OCI-LY7 (cell line): ENCODE measurements around the gene PARG. TPM values are rescaled to one million over a fixed set of nuclear protein-coding genes. Genes with fewer than 3 reads are reported as not detected.
"Not testable (repeated sequence)": the region's sequence is repeated elsewhere in the genome, so short reads cannot be mapped to it uniquely, and the experiment has no call there.

Experiments
- BruUV-seq: library from RNA; stranded (reverse); fragments of 400-500 nt; replicated peaks from 2 replicates; lab custom pipeline; 2021; lab: Mats Ljungman, UMichigan
- CTCF ChIA-PET: fragments of 300-600 bp; sonication (Branson Sonifier 250); formaldehyde crosslinking; loops from one replicate; lab custom pipeline; 2022; ENCODE audit warnings: antibody characterized with exemption; ENCODE audit not compliant: unreplicated experiment; lab: Charles Lee
- POLR2A ChIA-PET: fragments of 300-600 bp; sonication (Branson Sonifier 250); formaldehyde crosslinking; loops from one replicate; lab custom pipeline; 2022; ENCODE audit warnings: antibody characterized with exemption; lab: Charles Lee
- DNase-seq: peaks from one replicate; pipeline ENCODE4 v3.0.0-alpha.2; 2015; ENCODE audit warnings: low spot score
- H2AFZ ChIP-seq: fragments of 200-600 bp; sonication (generic), shearing (Covaris generic); 2 replicates; pipeline ENCODE4 v1.6.1; 2014; ENCODE audit warnings: mild to moderate bottlenecking, antibody characterized with exemption, low read length, moderate library complexity
- H3K27ac ChIP-seq: fragments of 200-600 bp; sonication (generic); 2 replicates; pipeline ENCODE4 v1.5.1; 2014; ENCODE audit warnings: mixed run types, low read depth, mild to moderate bottlenecking, moderate library complexity, low read length, inconsistent platforms; ENCODE audit not compliant: poor library complexity, severe bottlenecking
- H3K36me3 ChIP-seq: fragments of 200-600 bp; sonication (generic); 2 replicates; pipeline ENCODE4 v1.6.1; 2014; ENCODE audit warnings: mild to moderate bottlenecking, antibody characterized with exemption, low read length, moderate library complexity, mixed read lengths; ENCODE audit not compliant: insufficient read depth
- H3K4me1 ChIP-seq: fragments of 200-600 bp; sonication (generic); 2 replicates; pipeline ENCODE4 v1.5.1; 2014; ENCODE audit warnings: mild to moderate bottlenecking, low read length; ENCODE audit not compliant: insufficient read depth, poor library complexity, severe bottlenecking
- H3K4me2 ChIP-seq: fragments of 200-600 bp; sonication (generic); 2 replicates; pipeline ENCODE4 v1.6.1; 2014; ENCODE audit warnings: mild to moderate bottlenecking, low read length
- H3K4me3 ChIP-seq: fragments of 200-600 bp; sonication (generic); 2 replicates; pipeline ENCODE4 v1.5.1; 2014; ENCODE audit warnings: mild to moderate bottlenecking, low read depth, low read length; ENCODE audit not compliant: poor library complexity, severe bottlenecking
- H3K79me2 ChIP-seq: fragments of 200-600 bp; sonication (generic); 2 replicates; pipeline ENCODE4 v1.6.1; 2016; ENCODE audit warnings: low read depth, mild to moderate bottlenecking, low read length, moderate library complexity, mixed read lengths; ENCODE audit not compliant: insufficient read depth
- H3K9me2 ChIP-seq: fragments of 200-600 bp; sonication (generic); 2 replicates; pipeline ENCODE4 v1.6.1; 2016; ENCODE audit warnings: mild to moderate bottlenecking, low read length, mixed read lengths; ENCODE audit not compliant: insufficient read depth
- H3K9me3 ChIP-seq: fragments of 200-600 bp; sonication (generic); 2 replicates; pipeline ENCODE4 v1.6.1; 2014; ENCODE audit warnings: mild to moderate bottlenecking, mixed run types, low read length, mixed read lengths
- H4K20me1 ChIP-seq: fragments of 200-600 bp; sonication (generic); 2 replicates; pipeline ENCODE4 v1.6.1; 2014; ENCODE audit warnings: mild to moderate bottlenecking, antibody characterized with exemption, low read length, moderate library complexity, mixed read lengths; ENCODE audit not compliant: insufficient read depth
- CTCF ChIP-seq: fragments of 200-600 bp; sonication (generic); conservative IDR thresholded peaks from 2 replicates; pipeline ENCODE4 v1.5.1; 2014; ENCODE audit warnings: mild to moderate bottlenecking, antibody characterized with exemption, low read length, moderate library complexity, mixed read lengths
- EZH2phosphoT487 ChIP-seq: fragments of 200-600 bp; sonication (generic); IDR thresholded peaks from 2 replicates; pipeline ENCODE4 v1.6.1; 2018; ENCODE audit warnings: low read depth, borderline replicate concordance, mild to moderate bottlenecking, mixed run types, antibody characterized with exemption, low read length, moderate library complexity, mixed read lengths
- intact Hi-C: fragments of 100-400 bp; cut with micrococcal nuclease; formaldehyde crosslinking; loops from one replicate; pipeline ENCODE4 v1.10.0; 2022; ENCODE audit not compliant: unreplicated experiment
- total RNA-seq, 2 experiments: library from RNA; depleted of rRNA in 1 of 2; stranded (reverse); fragments of >200 nt in 1 of 2; shearing (Covaris generic) in 1 of 2; gene quantifications; 2 replicates each; pipeline ENCODE4 v1.2.3, GENCODE V29; 2014 to 2022

The PARG gene
- total RNA-seq, 2 experiments from 2014 or later: 40.5 to 46.9 TPM

GRCh38 chr10:49776851-49777250 is 165.0 kb downstream of the PARG start:
- DNase-seq: no peak
- intact Hi-C loops: no loop called here
- BruUV-seq: no TSS peak
- Histone ChIP-seq H3K79me2 (no peaks in the 10 kb centered on the region), H3K4me3 (no peak overlapping the region), H3K9me3 (no peaks in the 10 kb centered on the region), H3K27ac (no peak overlapping the region), H4K20me1 (no peaks in the 10 kb centered on the region), H2AFZ (no peak overlapping the region), H3K4me1 (peaks cover 8% of the 10 kb centered on the region), H3K36me3 (no peaks in the 10 kb centered on the region), H3K9me2 (no peaks in the 10 kb centered on the region), H3K4me2 (no peak overlapping the region)
- ChIA-PET CTCF (no interaction called here), POLR2A (interaction anchor here (0.6 kb wide), 1 partner anchor 1196 kb away, joined by 3 read pairs; no protein-coding TSS in a partner anchor)
- TF ChIP-seq EZH2phosphoT487: no peak
- no peak for TF ChIP-seq CTCF

- no peak overlapping the region for H3K4me3 ChIP-seq
- H3K27ac ChIP-seq: no peak overlapping the region
- BruUV-seq: no TSS peak
- no peaks in the 10 kb centered on the region for H3K9me3 ChIP-seq
- no peaks in the 10 kb centered on the region for H3K9me2 ChIP-seq
- H3K4me2 ChIP-seq: no peak overlapping the region
- intact Hi-C loops: no loop called here
- H3K36me3 ChIP-seq: no peaks in the 10 kb centered on the region
- H2AFZ ChIP-seq: no peak overlapping the region
- ChIA-PET POLR2A (no interaction called here), CTCF (no interaction called here)
- H4K20me1 ChIP-seq: no peaks in the 10 kb centered on the region
- TF ChIP-seq EZH2phosphoT487 (no peak), CTCF (no peak)
- no peaks in the 10 kb centered on the region for H3K79me2 ChIP-seq
- DNase-seq: no peak
- H3K4me1 ChIP-seq: peaks cover 23% of the 10 kb centered on the region
These were observed 166.8 kb downstream of the PARG start for GRCh38 chr10:49775014-49775413.

- CTCF ChIA-PET, H3K79me2 ChIP-seq, H3K4me2 ChIP-seq, H3K9me2 ChIP-seq, intact Hi-C loops, H4K20me1 ChIP-seq, H3K4me3 ChIP-seq, POLR2A ChIA-PET, H2AFZ ChIP-seq, H3K36me3 ChIP-seq, H3K27ac ChIP-seq, H3K9me3 ChIP-seq, BruUV-seq, DNase-seq: not testable (repeated sequence)
- peaks cover 23% of the 10 kb centered on the region for H3K4me1 ChIP-seq
These were observed 168.9 kb downstream of the PARG start for GRCh38 chr10:49772944-49773343.

- H4K20me1 ChIP-seq, BruUV-seq, intact Hi-C loops, H3K79me2 ChIP-seq, POLR2A ChIA-PET, H3K4me3 ChIP-seq, H3K36me3 ChIP-seq, CTCF ChIA-PET, H3K9me2 ChIP-seq, H3K9me3 ChIP-seq: not testable (repeated sequence)
- peak overlapping the region; percentile 23 for H3K27ac ChIP-seq
- H3K4me1 ChIP-seq: peaks cover 23% of the 10 kb centered on the region
- DNase-seq: peak; percentile 46
- H3K4me2 ChIP-seq: peak overlapping the region; percentile 26; the same call in 1 of the 2 replicates
- H2AFZ ChIP-seq: 0 out of 2 replicates have a peak overlapping the region, but pooled peaks have one; percentile 33
These were observed 170.8 kb downstream of the PARG start for GRCh38 chr10:49771046-49771445.
